HG03064 (cell line): ENCODE measurements around the gene PRKN.
"Not testable (repeated sequence)": the region's sequence is repeated elsewhere in the genome, so short reads cannot be mapped to it uniquely, and the experiment has no call there.

Experiments
- ATAC-seq: cut with Tn5 transposase; IDR thresholded peaks from one replicate; pipeline ENCODE4 v1.9.1; 2021; ENCODE audit warnings: low read depth; ENCODE audit not compliant: unreplicated experiment

PRKN gene

DNA sequence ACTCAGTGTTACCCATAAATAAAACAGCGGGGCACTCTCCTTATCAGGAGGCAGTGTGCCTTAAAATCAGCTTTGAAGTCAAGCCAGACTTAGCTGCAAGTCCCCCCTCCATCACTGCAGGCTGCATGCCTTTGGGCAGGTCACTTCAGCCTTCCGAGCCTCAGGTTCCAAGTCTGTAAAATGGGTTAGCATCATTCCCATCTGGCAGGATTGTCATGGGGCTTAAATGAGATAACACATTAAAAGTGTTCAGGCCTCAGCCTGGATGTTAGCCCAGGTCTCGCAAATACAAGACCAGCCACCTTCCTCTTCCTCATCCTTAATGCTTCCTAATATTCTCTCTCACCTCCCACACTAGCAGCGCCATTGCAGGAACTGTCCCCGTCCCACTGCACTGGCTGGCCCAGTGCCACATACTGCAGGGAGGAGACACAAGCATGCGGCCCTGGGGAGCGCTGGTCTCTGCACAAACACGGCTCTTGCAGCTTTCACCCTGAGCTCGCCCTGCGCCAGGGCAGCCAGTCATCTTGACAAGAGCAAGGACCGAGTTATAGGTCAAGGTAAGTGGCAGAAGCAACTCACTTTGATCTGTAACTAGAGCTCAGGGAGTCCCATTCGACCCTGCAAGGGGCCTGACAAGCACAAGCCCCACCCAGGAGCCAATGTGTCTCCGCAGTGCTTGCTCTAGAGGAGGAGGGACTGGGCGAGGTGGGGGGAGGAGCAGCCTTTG, 889.1 kb downstream of the PRKN start:
- ATAC-seq, result no peak

DNA sequence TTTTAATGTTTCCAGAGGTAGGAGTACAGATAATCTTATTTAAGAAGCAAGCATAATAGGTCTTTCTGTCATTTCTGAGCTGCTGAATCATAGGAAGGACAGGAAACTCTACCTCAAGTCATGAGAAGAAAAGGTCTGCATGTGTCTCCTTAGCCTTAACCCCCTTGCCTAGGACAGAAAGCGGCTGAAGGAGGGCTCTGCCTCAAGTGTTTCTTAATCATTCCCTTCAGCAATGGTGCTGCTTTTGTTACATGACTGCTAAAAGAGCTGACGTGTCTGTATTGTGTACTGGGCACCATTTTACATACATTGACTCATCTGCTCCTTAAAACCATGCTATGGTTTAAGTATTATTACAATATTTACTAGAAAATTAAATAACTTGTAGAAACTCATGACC, 889.7 kb downstream of the PRKN start:
- no peak for ATAC-seq

- no peak for ATAC-seq
Observed at GRCh38 chr6:161837449-161837735, 890.2 kb downstream of the PRKN start.

GRCh38 chr6:161836643-161837448, 890.7 kb downstream of the PRKN start:
- no peak for ATAC-seq

GRCh38 chr6:161835500-161836215, 891.9 kb downstream of the PRKN start:
- no peak for ATAC-seq

DNA sequence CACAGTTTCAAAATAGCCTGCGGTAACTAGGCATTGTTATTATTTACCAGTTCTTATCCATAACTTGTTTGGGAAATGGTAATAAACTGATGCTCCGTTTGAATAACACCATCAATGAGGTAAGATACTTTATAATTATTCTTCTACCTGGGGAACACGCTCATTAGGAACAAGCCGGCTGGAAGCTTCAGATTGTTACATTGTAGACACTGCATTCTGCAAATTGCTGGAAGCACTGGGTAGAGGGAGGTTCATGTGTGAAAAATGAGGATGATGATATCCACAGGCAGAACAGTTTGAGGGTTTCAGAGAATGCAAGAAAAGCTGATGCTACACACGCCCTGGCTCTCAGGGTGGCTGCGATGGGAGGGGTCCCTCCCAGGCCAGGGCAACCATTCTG, 893.1 kb downstream of the PRKN start:
- no peak for ATAC-seq

GRCh38 chr6:161833099-161833860, 894.3 kb downstream of the PRKN start:
- no peak for ATAC-seq

DNA sequence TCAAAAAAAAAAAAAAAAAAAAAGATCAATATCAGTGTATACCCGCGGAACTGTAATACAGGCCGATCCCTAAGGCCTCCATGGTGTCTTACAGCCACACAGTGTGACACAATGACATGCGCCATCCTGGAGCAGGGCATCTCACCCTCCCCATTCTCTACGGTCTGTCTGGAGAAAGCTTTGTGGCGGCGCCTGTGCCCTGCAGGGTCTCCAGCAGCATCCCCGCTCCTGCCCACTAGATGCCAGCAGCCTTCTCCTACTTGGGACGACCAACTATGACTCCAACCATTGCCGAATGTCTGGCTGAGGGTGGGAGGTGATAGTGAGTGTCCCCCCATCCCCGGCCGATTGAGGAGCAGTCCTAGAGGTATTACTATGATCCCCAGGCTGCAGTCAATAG, 894.9 kb downstream of the PRKN start:
- ATAC-seq, result no peak

- no peak for ATAC-seq
Observed at GRCh38 chr6:161830866-161831616, 896.5 kb downstream of the PRKN start.

GRCh38 chr6:161829291-161829729, 898.3 kb downstream of the PRKN start:
- ATAC-seq, result no peak

GRCh38 chr6:161828355-161828754, 899.2 kb downstream of the PRKN start:
- no peak for ATAC-seq

GRCh38 chr6:161826512-161826911, 901.1 kb downstream of the PRKN start:
- ATAC-seq, result no peak

- not testable (repeated sequence) for ATAC-seq
Observed at GRCh38 chr6:161822204-161822603, 905.4 kb downstream of the PRKN start.

DNA sequence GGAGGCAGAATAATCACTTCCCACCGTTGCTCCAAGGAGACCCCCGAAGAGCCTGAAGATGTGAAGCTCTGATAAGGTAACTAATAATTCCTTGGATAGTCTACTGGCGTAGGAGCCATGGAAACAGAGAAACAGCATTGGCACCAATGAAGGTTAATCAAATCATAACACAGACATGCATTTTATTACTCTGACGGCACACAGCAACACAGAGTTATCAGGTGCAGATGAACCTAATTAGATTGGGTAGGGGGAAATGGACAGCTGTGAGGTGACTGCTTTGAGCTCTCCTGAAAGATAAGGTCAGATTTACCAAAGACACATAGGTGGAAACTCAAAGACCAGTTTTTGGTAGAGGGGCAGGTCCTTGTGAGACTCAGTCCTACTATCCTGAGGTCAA, 909.7 kb downstream of the PRKN start:
- ATAC-seq, result no peak

GRCh38 chr6:161815965-161816364, 911.6 kb downstream of the PRKN start:
- no peak for ATAC-seq

DNA sequence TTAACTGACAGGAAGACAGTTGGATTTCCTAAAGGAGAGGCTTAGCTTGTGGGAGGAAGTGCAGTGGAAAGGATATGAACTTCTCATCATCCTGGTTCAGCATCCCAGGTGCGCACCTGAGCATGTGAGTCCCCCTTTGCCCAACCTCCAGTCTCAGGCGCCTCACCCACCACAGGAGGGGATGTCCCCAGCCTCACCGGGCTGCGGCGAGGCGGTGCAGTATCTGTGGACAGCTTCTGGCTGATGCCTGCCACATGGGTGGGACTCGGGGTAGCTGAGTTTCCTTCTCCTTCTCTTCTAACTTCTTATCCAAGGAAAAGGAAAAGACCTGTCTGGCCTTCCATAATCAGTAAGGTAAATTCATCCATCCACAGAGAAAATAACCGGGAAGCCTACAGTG, 914.4 kb downstream of the PRKN start:
- no peak for ATAC-seq

GRCh38 chr6:161809971-161810370, 917.6 kb downstream of the PRKN start:
- no peak for ATAC-seq

DNA sequence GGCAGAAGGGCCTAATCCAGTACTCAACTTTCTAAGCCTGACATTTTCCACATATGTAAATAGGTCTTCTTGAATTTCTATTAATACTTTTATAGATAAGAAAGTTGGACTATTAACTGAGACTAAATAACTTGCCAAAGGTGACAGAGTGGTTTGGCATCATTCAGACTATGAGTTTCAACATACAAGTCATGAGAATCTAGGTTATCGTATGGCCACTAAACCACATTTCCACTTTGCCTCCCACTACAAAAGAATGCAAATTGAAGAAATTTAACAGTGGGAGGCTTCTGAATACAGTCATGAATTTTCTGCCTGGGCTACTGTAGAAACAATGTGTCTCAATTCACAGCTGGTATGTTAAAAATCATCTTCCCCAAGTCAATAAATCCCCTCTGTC, 922.7 kb downstream of the PRKN start:
- no peak for ATAC-seq

GRCh38 chr6:161803131-161803530, 924.4 kb downstream of the PRKN start:
- no peak for ATAC-seq

- no peak for ATAC-seq
Observed at GRCh38 chr6:161802231-161802630, 925.3 kb downstream of the PRKN start.
